GM12874 (cell line): ENCODE data around the gene ATF5.

Experiments used
- CTCF ChIP-seq: IDR thresholded peaks from 2 replicates; pipeline ENCODE4 v1.5.1; 2011; ENCODE audit warnings: low read depth, mild to moderate bottlenecking, control low read depth, low read length, moderate library complexity; ENCODE audit not compliant: insufficient read depth

The ATF5 gene

DNA sequence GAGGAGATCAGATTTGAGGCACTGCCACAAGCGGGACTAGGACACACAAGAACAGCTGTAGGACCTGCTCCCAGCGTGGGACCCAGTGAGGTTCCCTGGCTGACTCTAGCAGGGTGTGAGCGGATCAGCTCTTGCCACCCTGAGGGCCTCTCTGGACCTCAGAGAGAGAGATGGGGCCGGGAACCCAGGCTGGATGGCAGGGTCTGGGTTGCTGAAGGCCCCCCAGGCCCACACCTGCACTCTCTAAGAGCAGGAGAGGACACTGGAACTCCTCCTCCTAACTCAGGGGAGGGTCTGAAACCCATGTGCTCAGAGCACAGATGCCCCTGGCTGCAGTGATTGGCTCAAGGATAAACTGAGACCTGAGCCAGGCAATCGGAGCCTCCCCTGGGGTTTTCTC is 18.8 kb upstream of the ATF5 start:
- no peak for TF ChIP-seq CTCF

- TF ChIP-seq CTCF: no peak
These were observed 17.4 kb upstream of the ATF5 start for GRCh38 chr19:49911381-49912145.

DNA sequence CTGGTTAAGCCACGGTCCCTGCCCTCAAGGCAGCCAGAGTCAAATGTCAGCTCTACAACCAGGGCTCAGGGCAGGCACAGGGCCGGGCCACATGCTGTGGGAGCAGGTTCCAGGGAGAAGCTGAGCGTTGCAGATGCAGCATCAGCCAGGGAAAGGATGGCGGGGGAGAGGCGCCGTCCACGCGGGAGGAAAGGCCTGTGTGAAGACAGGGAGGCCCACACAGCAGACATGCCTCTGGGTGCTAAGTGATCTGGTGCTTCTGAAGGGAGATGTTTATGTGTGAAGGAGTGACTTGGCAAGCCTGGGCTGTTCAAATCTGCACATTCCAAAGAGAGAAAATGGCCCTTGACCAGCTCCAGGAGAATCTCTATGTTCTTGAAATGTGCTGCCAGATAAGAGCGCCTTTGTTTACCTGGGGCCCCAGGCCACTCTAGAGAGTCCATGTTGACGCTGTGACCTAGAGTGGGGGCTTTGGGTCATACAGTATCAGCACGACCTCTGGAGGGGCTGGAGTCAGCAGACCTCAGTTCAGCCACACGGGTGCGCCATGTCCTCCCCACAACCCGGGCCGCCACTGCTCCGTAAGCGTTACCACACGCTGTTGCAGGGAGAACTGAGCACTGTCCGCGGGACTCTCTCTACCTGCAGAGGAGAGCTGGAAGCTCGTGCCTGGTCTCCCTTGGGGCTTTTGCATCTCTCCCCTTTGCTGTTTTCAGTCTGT is 15.9 kb upstream of the ATF5 start:
- TF ChIP-seq CTCF: 0 out of 2 replicates have a peak, but pooled peaks have one; percentile 2

GRCh38 chr19:49913720-49914119 is 15.3 kb upstream of the ATF5 start:
- TF ChIP-seq CTCF: no peak

GRCh38 chr19:49915271-49915670 is 13.7 kb upstream of the ATF5 start:
- TF ChIP-seq CTCF: peak; percentile 36; the same call in 1 of the 2 replicates

DNA sequence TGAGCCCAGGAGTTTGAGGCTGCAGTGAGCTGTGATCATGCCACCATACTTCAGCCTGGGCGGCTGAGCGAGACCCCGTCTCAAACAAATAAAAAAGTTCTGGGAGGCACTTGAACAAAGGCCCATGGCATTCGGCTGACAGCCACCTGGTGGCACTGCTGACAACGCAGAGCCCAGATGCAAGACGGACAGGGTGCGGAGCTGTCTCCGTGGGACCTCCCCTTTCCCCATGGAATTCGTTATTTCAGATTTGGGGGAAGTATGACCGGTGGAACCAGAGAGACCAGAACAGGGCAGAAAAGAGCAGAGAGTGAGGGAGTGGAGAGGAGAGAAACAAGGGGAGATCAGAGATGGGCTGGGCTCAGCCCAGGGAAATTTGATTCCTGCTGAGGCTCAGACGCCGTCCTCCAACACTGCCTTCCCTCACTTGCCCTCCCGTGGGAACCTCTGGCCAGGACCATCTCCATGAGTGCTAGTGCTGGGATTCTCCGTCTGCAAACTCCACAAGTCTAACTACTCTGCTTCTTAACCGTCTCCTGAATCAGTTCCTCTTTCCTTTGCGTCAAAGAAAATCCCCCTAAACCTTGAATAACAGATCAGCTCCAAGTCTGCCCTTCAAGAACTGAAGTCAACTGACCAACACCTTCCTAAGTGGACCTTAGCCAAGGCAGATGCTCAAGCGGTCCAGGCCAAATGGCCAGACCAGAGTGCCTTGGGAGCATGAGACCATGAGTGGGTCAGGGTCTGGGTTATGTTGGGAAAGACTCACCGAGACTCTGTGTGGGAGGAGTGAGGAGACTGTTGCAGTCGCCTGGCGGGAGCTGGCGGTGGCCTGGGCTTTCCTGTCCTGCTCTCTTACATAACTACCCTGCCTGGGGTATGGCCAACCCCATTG is 11.9 kb upstream of the ATF5 start:
- TF ChIP-seq CTCF: peak; percentile 36

GRCh38 chr19:49918089-49918488 is 10.9 kb upstream of the ATF5 start:
- TF ChIP-seq CTCF: no peak
